Stimulated activated naive CD8-positive, alpha-beta T cell treated with anti-CD3 and anti-CD28 coated beads, Interleukin-15, Interleukin-2, amounts not matched to agents 100 ng/mL and 50 ng/mL, for 24 hours (primary cell): ENCODE results near the gene ZBTB32.
"Not testable (repeated sequence)": the region's sequence is repeated elsewhere in the genome, so short reads cannot be mapped to it uniquely, and the experiment has no call there.

Experiments
- H3K27ac Mint-ChIP-seq: one replicate; pipeline ENCODE4 v1.8.0; 2021; ENCODE audit warnings: mild to moderate bottlenecking, mixed read lengths
- H3K27me3 Mint-ChIP-seq: one replicate; pipeline ENCODE4 v1.8.0; 2021; ENCODE audit warnings: mixed read lengths
- H3K36me3 Mint-ChIP-seq: one replicate; pipeline ENCODE4 v1.8.0; 2021; ENCODE audit warnings: low read depth, mixed read lengths
- H3K4me1 Mint-ChIP-seq: one replicate; pipeline ENCODE4 v1.8.0; 2021; ENCODE audit warnings: low read depth, mixed read lengths
- H3K4me3 Mint-ChIP-seq: one replicate; pipeline ENCODE4 v1.8.0; 2021; ENCODE audit warnings: mild to moderate bottlenecking, mixed read lengths
- H3K9me3 Mint-ChIP-seq: one replicate; pipeline ENCODE4 v1.8.0; 2021; ENCODE audit warnings: mixed read lengths

Gene ZBTB32, protein sequence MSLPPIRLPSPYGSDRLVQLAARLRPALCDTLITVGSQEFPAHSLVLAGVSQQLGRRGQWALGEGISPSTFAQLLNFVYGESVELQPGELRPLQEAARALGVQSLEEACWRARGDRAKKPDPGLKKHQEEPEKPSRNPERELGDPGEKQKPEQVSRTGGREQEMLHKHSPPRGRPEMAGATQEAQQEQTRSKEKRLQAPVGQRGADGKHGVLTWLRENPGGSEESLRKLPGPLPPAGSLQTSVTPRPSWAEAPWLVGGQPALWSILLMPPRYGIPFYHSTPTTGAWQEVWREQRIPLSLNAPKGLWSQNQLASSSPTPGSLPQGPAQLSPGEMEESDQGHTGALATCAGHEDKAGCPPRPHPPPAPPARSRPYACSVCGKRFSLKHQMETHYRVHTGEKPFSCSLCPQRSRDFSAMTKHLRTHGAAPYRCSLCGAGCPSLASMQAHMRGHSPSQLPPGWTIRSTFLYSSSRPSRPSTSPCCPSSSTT

DNA sequence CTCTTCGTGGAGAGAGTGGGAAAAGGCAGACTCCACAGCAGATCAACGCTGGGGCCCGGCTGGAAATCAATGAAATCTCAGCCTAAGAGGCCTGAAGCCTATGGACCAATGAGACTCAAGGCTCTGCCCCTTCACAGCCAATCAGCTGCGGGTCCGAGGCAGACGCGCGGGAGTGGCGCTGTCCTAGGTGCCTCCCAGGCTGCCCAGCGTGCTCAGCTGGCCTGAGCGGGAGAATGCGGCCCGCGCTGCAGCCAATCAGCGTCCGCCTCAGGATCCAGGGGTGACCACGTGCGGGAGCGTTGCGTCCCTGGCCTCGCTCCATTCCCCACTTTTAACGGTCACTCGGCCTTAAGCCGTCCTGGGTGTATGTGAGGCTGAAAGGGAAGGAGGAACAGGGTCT is at the start of gene ZBTB32:
ZBTB32 (plus strand) TSS at position 341 of the 400 bp plus-strand sequence. CDS start 10,069 bp downstream, outside the sequence.
- Mint-ChIP-seq H3K36me3 (no peaks in the 10 kb centered on the region), H3K27ac (no peak within 1 kb of the TSS), H3K4me3 (no peak within 1 kb of the TSS)

DNA sequence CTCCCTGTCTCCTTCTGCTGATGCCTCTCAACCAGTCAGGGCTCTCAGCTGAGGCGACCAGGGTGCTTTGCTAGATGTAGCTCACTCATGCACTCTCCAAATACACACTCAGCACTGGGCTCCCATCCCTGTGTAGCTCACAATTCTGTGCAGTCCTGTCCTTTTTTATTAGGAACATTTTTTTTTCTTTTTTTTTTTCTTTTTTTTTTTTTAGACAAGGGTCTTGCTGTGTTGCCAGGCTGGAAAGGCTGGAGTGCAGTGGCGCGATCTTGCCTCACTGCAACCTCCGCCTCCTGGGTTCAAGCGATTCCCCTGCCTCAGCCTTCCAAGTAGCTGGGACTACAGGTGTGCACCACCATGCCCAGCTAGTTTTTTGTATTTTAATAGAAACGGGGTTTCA is 49.5 kb upstream of the ZBTB32 start:
- H3K9me3 Mint-ChIP-seq, H3K27me3 Mint-ChIP-seq, H3K4me3 Mint-ChIP-seq, H3K27ac Mint-ChIP-seq: not testable (repeated sequence)
- Mint-ChIP-seq H3K36me3 (peaks cover 60% of the 10 kb centered on the region), H3K4me1 (peaks cover 14% of the 10 kb centered on the region)

More for the DNA sequence above, at the start of gene ZBTB32:
- Mint-ChIP-seq H3K9me3 (no peaks in the 10 kb centered on the region), H3K27me3 (no peaks in the 10 kb centered on the region), H3K4me1 (peaks cover 24% of the 10 kb centered on the region)

GRCh38 chr19:35655600-35655999 is 48.8 kb upstream of the ZBTB32 start:
- Mint-ChIP-seq H3K27me3 (no peaks in the 10 kb centered on the region), H3K4me3 (no peak overlapping the region), H3K36me3 (peaks cover 63% of the 10 kb centered on the region), H3K9me3 (no peaks in the 10 kb centered on the region), H3K4me1 (peaks cover 7% of the 10 kb centered on the region), H3K27ac (no peak overlapping the region)

DNA sequence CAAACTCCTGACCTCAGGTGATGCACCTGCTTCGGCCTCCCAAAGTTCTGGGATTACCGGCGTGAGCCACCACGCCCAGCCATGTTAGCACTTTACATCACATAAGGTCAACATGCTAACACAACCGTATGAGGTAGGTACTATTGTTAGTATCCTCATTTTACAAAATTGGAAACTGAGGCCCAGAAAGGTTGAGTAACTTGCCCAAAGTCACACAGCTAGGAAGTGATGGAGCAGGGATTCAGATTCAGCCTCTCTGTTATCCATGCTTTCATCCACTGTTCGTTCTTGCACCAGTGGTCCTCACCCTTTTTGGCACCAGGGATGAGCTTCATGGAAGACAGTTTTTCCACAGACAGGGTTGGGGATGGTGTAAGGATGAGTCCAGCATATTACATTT is 47.7 kb upstream of the ZBTB32 start:
- H3K36me3 Mint-ChIP-seq: peaks cover 63% of the 10 kb centered on the region
- no peaks in the 10 kb centered on the region for H3K27me3 Mint-ChIP-seq
- H3K27ac Mint-ChIP-seq: no peak overlapping the region
- no peaks in the 10 kb centered on the region for H3K9me3 Mint-ChIP-seq
- no peaks in the 10 kb centered on the region for H3K4me1 Mint-ChIP-seq
- H3K4me3 Mint-ChIP-seq: no peak overlapping the region

DNA sequence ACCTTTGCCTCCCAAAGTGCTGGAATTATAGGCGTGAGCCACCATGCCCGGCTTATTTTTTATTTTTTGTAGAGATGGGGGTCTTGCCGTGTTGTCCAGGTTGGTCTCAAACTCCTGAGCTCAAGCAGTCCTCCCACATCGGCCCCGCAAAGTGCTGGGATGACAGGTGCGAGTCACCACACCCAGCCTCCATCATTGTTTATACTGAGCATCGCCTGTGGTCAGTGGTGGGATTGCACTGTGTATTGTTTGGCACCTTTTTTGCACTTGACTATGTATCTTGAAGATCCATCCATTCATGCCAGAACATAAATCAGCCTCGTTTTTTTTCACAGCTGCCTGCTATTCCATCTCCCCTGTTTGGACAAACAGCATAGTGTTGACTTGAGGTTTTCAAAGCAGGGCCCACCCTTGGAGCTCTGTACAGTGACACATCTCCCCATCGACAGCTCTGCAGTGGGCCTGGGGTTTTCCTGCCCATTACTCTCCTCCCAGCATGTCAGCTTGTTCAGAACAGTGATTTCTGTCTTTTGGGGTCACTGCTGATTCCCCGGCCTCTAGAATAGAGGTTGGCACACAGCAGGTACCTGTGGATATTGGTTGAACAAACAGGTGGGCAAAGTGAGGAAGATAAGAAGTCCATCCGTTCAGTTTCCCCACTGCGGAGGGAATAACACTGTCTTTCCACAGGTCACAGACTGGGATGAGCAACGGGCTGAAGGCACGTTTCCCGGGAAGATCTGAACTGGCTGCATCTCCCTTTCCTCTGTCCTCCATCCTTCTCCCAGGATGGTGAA is 46.3 kb upstream of the ZBTB32 start:
- H3K9me3 Mint-ChIP-seq: no peaks in the 10 kb centered on the region
- no peak overlapping the region for H3K4me3 Mint-ChIP-seq
- H3K36me3 Mint-ChIP-seq: peaks cover 69% of the 10 kb centered on the region
- H3K4me1 Mint-ChIP-seq: no peaks in the 10 kb centered on the region
- H3K27me3 Mint-ChIP-seq: no peaks in the 10 kb centered on the region
- no peak overlapping the region for H3K27ac Mint-ChIP-seq

- Mint-ChIP-seq H3K27me3 (no peaks in the 10 kb centered on the region), H3K9me3 (no peaks in the 10 kb centered on the region), H3K27ac (no peak overlapping the region), H3K4me1 (no peaks in the 10 kb centered on the region), H3K36me3 (peaks cover 49% of the 10 kb centered on the region), H3K4me3 (no peak overlapping the region)
Observed at GRCh38 chr19:35661995-35662340, 42.4 kb upstream of the ZBTB32 start.

- Mint-ChIP-seq H3K4me1 (no peaks in the 10 kb centered on the region), H3K4me3 (no peak overlapping the region), H3K36me3 (peaks cover 37% of the 10 kb centered on the region), H3K27ac (no peak overlapping the region), H3K9me3 (no peaks in the 10 kb centered on the region), H3K27me3 (no peaks in the 10 kb centered on the region)
Observed at GRCh38 chr19:35663981-35664380, 40.4 kb upstream of the ZBTB32 start.

DNA sequence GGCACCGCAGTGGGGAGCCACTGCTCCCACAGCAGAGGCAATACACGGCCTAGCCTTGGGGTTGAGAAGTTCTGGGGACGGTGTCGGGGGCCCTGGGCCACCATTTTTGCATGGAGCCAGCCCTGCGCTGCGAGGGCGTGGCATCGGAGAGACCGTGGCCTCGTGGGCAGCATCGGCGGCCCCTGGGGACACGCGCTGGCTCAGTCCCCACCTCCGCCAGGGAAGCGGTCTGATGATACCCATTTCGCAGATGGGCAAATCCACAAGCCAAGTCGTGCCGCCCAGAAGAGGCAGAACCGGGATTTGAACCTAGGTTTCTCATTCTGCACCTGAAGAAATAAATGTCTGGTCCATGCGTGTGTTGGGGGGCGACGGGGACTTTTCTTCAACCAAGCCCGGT is 39.2 kb upstream of the ZBTB32 start:
- H3K4me3 Mint-ChIP-seq: no peak overlapping the region
- H3K4me1 Mint-ChIP-seq: no peaks in the 10 kb centered on the region
- H3K36me3 Mint-ChIP-seq: peaks cover 30% of the 10 kb centered on the region
- H3K9me3 Mint-ChIP-seq: no peaks in the 10 kb centered on the region
- peaks cover 11% of the 10 kb centered on the region for H3K27me3 Mint-ChIP-seq
- no peak overlapping the region for H3K27ac Mint-ChIP-seq

DNA sequence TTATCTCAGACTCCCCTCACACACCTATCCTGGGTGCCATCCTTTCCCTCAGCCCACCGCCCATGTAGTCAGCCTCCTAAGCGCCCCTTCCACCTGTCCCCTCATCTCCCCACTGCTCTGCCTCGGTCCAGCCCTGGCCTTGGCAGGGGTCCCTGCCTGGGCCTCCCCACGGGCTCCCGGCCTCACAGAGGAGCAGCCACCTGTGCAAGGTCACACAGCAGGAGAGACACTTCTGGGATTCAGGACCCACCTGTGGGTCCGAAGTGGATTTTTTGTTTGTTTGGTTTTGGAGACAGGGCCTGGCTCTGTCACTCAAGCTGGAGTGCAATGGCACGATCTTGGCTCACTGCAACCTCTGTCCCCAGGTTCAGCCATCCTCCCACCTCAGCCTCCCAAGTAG is 38.8 kb upstream of the ZBTB32 start:
- H3K4me3 Mint-ChIP-seq: no peak overlapping the region

DNA sequence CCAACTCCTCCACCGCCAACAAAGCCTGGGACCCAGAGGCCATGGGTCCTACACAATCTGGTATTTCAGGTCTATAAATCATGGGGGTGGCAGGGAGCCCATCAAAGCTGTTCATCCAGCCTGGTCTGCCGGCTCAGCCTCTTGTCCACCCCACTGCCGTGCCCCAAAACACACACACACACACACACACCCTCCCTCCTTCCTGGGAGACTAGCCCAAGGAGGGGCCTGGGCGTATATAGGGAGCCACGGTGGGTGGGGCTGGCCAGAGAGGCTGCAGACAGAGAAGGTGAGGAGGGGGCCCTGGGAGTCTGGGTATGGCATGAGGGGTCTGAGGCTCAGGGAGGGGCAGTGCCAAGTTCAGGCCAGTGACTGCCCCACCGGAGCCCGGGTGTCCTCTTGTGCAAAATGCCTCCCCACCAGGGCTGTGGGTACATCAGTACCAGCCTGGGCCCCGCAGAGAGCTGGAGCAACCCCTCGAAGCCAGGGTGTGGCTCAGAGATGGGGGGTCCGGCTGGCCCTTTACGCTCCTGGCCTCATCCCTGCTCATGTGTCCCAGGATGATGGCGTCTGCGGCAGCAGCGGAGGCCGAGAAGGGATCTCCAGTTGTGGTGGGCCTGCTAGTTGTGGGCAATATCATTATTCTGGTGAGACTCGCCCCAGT is 38.0 kb upstream of the ZBTB32 start, which contains the start of gene UPK1A:
UPK1A (plus strand) TSS at position 267 of the 663 bp plus-strand sequence; CDS start at position 563, 296 bp downstream.
- H3K27me3 Mint-ChIP-seq: peaks cover 17% of the 10 kb centered on the region
- no peak within 1 kb of the TSS for H3K4me3 Mint-ChIP-seq
- H3K27ac Mint-ChIP-seq: no peak within 1 kb of the TSS
- H3K9me3 Mint-ChIP-seq: no peaks in the 10 kb centered on the region
- H3K4me1 Mint-ChIP-seq: no peaks in the 10 kb centered on the region
- H3K36me3 Mint-ChIP-seq: peaks cover 23% of the 10 kb centered on the region

More for the DNA sequence above, 38.8 kb upstream of the ZBTB32 start:
- H3K9me3 Mint-ChIP-seq: no peaks in the 10 kb centered on the region
- no peak overlapping the region for H3K27ac Mint-ChIP-seq
- H3K4me1 Mint-ChIP-seq: no peaks in the 10 kb centered on the region
- peaks cover 13% of the 10 kb centered on the region for H3K27me3 Mint-ChIP-seq
- peaks cover 29% of the 10 kb centered on the region for H3K36me3 Mint-ChIP-seq

DNA sequence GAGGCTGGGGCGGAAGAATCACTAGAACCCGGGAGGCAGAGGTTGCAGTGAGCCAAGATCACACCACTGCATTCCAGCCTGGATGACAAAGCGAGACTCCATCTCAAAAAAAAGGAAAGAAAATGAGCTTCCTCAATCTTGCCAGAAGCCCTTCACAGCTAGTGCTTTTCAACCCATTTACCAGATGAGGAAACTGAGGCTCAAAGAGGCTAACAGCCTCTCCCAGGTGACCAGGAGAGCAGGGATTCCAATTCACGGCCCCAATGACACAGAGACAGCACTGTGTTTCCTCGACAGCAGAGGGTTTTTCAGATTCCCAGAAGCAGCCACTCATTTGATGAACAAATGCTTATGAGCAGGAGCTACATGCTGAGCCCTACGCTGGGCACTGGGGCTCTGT is 34.8 kb upstream of the ZBTB32 start:
- no peaks in the 10 kb centered on the region for H3K36me3 Mint-ChIP-seq
- H3K27me3 Mint-ChIP-seq: peaks cover 33% of the 10 kb centered on the region
- no peaks in the 10 kb centered on the region for H3K9me3 Mint-ChIP-seq
- no peak overlapping the region for H3K4me3 Mint-ChIP-seq
- no peak overlapping the region for H3K27ac Mint-ChIP-seq
- H3K4me1 Mint-ChIP-seq: peaks cover 9% of the 10 kb centered on the region

DNA sequence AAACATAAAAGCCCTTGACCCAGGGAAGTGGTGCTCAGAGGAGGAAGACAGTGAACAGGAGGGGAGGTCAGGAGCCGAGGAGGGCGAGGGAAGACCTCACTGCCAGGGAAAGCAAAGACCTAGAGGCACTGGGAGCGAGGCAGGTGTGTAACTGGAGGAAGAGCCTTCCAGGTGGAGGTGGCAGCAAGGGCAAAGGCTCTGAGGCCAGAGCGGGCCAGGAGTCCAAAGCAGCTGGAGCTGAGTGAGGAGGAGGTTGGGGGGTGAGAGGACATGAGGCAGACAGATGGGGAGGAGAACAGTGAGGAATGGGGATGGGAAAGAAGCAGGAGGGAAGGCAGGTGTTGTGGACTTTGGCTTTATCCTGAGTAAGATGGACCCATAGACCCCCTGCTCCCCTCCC is 34.4 kb upstream of the ZBTB32 start:
- Mint-ChIP-seq H3K4me1 (peaks cover 9% of the 10 kb centered on the region), H3K4me3 (no peak overlapping the region), H3K27ac (no peak overlapping the region), H3K9me3 (no peaks in the 10 kb centered on the region), H3K27me3 (peaks cover 35% of the 10 kb centered on the region), H3K36me3 (no peaks in the 10 kb centered on the region)

- no peaks in the 10 kb centered on the region for H3K36me3 Mint-ChIP-seq
- no peaks in the 10 kb centered on the region for H3K9me3 Mint-ChIP-seq
- H3K27me3 Mint-ChIP-seq: peaks cover 35% of the 10 kb centered on the region
- H3K27ac Mint-ChIP-seq: no peak overlapping the region
- peaks cover 9% of the 10 kb centered on the region for H3K4me1 Mint-ChIP-seq
- H3K4me3 Mint-ChIP-seq: no peak overlapping the region
Observed at GRCh38 chr19:35670686-35671085, 33.7 kb upstream of the ZBTB32 start.

GRCh38 chr19:35671818-35672217 is 32.5 kb upstream of the ZBTB32 start:
- peaks cover 9% of the 10 kb centered on the region for H3K4me1 Mint-ChIP-seq
- H3K36me3 Mint-ChIP-seq: no peaks in the 10 kb centered on the region
- H3K9me3 Mint-ChIP-seq: no peaks in the 10 kb centered on the region
- no peak overlapping the region for H3K4me3 Mint-ChIP-seq
- no peak overlapping the region for H3K27ac Mint-ChIP-seq
- H3K27me3 Mint-ChIP-seq: peaks cover 39% of the 10 kb centered on the region
